Left ventricle myocardium inferior (tissue), 1 donor: Measurements from ENCODE around the gene NACC2. TPM values are rescaled to one million over a fixed set of nuclear protein-coding genes. Genes with fewer than 3 reads are reported as not detected.

ENCODE experiments used
- DNase-seq: peaks from one replicate; pipeline ENCODE4 v3.0.0-alpha.2; 2020
- H3K27ac ChIP-seq: fragments of 200-600 bp; replicated peaks from 2 replicates; pipeline ENCODE4 v1.8.0; 2021
- H3K27me3 ChIP-seq: fragments of 200-600 bp; 2 replicates; pipeline ENCODE4 v1.8.0; 2021; ENCODE audit warnings: low read depth
- H3K36me3 ChIP-seq: fragments of 200-600 bp; 2 replicates; pipeline ENCODE4 v1.8.0; 2021
- H3K4me1 ChIP-seq: fragments of 200-600 bp; 2 replicates; pipeline ENCODE4 v1.8.0; 2021
- H3K4me3 ChIP-seq: fragments of 200-600 bp; 2 replicates; pipeline ENCODE4 v1.8.0; 2021; ENCODE audit warnings: mild to moderate bottlenecking, moderate library complexity
- H3K9me3 ChIP-seq: fragments of 200-600 bp; replicated peaks from 2 replicates; pipeline ENCODE4 v1.8.0; 2021
- intact Hi-C: fragments of 100-400 bp; cut with micrococcal nuclease; formaldehyde crosslinking; loops from one replicate; pipeline ENCODE4 v1.11.0; 2022
- total RNA-seq: library from RNA; stranded (reverse); fragmentation: NEBNext Ultra II Directional; extraction: Animal tissue kit (Norgen Biotek cat#: 25700); gene quantifications from one replicate; pipeline ENCODE4 v1.2.1, GENCODE V29; 2021
- TF ChIP-seq, protein P1 (sequence below): fragments of 200-600 bp; IDR thresholded peaks from 2 replicates; pipeline ENCODE4 v1.8.0; 2021; ENCODE audit warnings: antibody characterized with exemption, mild to moderate bottlenecking, borderline replicate concordance
- donor health status: DM: no; HTN: yes; CAD: no; lungs with severe emphysema.

Gene NACC2
- total RNA-seq, 1 donor from 2014 or later = 29.5 TPM

DNA sequence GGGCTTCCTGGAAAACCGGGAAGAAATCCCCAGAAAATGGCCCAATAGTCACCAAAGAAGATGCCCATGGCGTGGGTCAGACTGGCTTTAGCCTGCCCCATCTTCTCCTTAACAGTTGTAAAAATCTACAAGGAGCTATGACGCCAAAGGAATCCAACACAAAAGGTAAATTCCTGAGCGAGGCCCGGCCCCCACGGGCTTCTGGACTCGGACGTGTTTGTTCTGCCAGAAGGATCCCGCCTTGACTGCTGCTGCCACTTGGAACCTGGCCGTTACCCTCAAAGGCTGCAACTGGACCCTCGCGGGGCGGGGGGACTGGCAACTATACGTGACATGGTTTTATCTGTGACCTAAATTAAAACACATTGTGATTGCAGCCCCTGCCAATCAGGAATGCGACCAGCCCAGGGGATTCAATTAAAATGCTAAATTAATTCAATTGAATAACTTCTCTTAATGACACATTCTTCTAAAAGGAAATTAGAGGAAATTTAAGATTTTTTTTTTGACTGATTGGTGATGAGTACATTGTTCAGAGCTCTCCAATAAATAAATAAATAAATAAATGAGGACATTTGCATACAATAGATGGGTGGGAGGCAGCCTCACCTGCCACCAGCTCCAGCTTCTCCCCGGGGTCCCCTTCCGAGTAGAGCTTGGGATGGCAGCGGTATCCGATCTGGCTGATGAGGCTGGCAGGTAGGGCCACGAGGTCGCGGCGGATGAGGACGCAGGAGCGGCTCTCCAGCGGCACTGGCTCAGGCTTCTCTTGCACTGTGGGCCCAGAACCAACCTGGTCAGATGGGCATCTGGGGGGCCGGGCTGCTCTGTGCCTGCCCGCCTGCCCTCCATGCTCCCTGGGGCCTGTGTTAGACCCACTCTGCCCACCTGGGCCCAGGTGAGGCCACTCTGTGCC is 79.2 kb downstream of the NACC2 start:
- Histone ChIP-seq H3K4me3 (no peak overlapping the region), H3K9me3 (no peaks in the 10 kb centered on the region), H3K27me3 (no peaks in the 10 kb centered on the region), H3K36me3 (peaks cover 24% of the 10 kb centered on the region), H3K4me1 (peaks cover 42% of the 10 kb centered on the region), H3K27ac (no peak overlapping the region)
- intact Hi-C loops = no loop called here
- TF ChIP-seq, protein P1, sequence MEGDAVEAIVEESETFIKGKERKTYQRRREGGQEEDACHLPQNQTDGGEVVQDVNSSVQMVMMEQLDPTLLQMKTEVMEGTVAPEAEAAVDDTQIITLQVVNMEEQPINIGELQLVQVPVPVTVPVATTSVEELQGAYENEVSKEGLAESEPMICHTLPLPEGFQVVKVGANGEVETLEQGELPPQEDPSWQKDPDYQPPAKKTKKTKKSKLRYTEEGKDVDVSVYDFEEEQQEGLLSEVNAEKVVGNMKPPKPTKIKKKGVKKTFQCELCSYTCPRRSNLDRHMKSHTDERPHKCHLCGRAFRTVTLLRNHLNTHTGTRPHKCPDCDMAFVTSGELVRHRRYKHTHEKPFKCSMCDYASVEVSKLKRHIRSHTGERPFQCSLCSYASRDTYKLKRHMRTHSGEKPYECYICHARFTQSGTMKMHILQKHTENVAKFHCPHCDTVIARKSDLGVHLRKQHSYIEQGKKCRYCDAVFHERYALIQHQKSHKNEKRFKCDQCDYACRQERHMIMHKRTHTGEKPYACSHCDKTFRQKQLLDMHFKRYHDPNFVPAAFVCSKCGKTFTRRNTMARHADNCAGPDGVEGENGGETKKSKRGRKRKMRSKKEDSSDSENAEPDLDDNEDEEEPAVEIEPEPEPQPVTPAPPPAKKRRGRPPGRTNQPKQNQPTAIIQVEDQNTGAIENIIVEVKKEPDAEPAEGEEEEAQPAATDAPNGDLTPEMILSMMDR = no peak
- DNase-seq = peak; percentile 12

DNA sequence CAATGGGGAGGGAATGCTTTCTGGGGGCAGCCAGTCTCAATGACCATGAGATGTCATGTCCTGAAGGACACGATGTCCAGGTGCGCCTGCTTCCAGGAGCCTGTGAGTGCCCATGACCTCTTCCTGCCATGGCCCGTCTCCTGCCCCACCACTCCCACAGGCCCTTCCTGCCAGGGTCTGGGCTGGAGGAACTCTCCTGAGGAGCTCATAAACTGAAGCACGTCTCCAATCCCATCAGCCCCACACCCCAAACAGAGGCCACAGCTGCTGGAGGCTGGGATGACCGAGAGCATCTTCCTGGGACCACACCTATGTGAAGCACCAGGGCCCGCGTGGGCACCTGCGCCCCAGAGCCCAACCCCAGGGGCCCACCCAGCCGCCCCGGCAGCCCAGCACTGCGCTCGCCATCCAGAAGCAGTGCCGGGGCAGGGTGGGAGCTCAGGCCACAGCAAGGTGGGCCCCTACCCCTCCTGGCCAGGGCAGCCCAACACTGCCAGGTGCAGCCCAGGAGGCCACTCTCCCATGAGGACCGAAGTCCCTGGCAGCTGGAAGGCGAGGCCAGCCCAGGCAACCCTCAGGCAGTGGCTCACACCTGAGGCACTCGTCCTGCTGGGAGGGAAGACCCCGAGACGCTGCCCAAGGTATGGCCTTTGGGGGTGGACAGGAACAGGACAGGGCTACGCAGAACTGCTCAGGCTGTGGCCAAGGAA is 80.0 kb downstream of the NACC2 start:
- H3K9me3 ChIP-seq = no peaks in the 10 kb centered on the region
- intact Hi-C loops = no loop called here
- no peak overlapping the region for H3K27ac ChIP-seq
- peaks cover 51% of the 10 kb centered on the region for H3K4me1 ChIP-seq
- no peaks in the 10 kb centered on the region for H3K27me3 ChIP-seq
- TF ChIP-seq, protein P1 = no peak
- peaks cover 25% of the 10 kb centered on the region for H3K36me3 ChIP-seq
- DNase-seq = peak; percentile 9
- H3K4me3 ChIP-seq = no peak overlapping the region

DNA sequence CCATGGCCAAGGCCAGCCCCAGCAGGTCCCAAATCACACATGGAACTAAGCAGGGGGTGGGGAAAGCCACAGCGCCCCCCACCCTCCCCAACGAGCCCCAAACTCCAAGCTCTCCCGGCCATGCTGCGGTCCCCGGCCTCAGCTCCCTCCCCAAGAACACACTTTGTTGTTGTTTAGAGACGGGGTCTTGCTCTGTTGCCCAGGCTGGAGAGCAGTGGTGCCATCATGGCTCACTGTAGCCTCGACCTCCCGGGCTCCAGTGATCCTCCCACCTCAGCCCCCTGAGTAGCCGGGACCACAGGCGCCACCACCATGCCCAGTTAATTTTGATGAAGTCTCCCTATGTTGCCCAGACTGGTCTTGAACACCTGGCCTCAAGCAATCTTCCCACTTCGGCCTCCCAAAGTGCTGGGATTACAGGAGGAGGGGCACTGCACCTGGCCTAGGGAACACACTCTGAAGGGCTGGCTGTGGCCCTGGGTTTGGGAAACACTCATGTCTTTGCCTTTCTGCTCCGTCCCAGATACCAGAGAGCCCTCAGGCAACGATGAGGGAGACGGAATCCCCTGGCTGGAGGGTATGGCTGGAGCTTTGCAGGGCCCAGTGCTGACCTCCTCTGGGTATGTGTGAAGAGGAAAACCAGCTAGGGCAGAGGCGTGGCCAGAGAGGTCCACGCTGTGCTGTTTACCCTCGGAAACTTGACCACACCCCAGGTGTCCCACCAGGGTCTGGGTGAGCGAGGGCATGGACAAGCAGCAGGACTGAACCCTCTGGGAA is 80.8 kb downstream of the NACC2 start:
- Histone ChIP-seq H3K27ac (no peak overlapping the region), H3K36me3 (peaks cover 28% of the 10 kb centered on the region), H3K27me3 (no peaks in the 10 kb centered on the region), H3K4me3 (no peak overlapping the region), H3K4me1 (peaks cover 49% of the 10 kb centered on the region), H3K9me3 (no peaks in the 10 kb centered on the region)
- TF ChIP-seq, protein P1 = no peak
- intact Hi-C loops = no loop called here
- DNase-seq = no peak

DNA sequence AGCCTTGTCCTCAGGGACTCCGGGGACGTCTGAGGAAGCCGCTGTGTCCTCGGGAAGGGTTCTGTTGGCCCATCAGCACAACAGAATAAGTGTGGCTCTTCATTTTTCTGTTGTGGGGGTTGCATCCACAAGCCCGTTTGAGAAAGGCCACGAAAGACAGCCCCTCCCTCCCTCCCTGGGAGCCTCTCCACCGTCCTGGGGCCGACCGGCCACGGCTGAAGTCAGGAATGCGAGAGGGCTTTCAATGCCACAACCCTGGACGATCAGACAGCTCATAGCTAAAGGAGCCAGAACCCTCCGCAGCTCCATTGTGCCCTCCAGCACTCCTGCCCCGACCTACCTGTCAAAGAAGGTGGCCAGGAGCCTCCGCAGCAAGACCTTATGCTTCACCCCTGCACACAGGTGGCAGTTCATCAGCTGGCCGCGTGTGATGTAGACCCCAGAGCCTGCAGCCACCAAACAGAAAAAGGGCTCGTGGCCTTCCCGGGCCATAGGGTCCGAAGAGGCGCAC is 81.5 kb downstream of the NACC2 start:
- DNase-seq = peak; percentile 13
- Histone ChIP-seq H3K4me1 (peaks cover 56% of the 10 kb centered on the region), H3K27me3 (no peaks in the 10 kb centered on the region), H3K27ac (no peak overlapping the region), H3K4me3 (no peak overlapping the region), H3K9me3 (no peaks in the 10 kb centered on the region), H3K36me3 (peaks cover 35% of the 10 kb centered on the region)
- intact Hi-C loops = no loop called here
- TF ChIP-seq, protein P1 = no peak

DNA sequence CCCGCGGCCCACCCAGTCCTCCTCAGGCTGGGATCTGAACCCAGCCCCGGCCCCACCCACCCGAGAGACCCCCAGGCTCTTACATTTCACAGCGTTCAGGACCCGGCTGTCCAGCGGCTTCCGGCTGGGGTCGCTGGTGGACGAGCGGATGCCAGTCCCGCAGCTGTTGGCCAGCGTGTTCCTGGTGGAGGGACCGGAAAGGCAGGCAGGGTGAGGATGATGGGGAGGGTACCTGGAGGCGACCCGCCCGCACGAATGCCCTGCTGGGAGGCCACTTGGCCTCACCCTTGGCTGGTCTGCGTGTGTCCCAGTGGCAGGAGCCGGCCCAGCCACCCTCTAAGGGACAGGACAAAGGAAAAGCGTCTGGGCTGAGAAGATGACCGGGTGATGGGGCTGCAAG is 82.0 kb downstream of the NACC2 start:
- Histone ChIP-seq H3K27me3 (no peaks in the 10 kb centered on the region), H3K4me1 (peaks cover 60% of the 10 kb centered on the region), H3K4me3 (peak overlapping the region; percentile 43), H3K9me3 (no peaks in the 10 kb centered on the region), H3K27ac (peak overlapping the region; percentile 78), H3K36me3 (peaks cover 38% of the 10 kb centered on the region)
- peak; percentile 13 for DNase-seq
- TF ChIP-seq, protein P1 = no peak
- intact Hi-C loops = no loop called here
